ENCODE results near the gene AMPH.
A peak's percentile ranks its signal among the peaks of the same experiment; 100 is the strongest.
"Not testable (repeated sequence)": the region's sequence is repeated elsewhere in the genome, so short reads cannot be mapped to it uniquely, and the experiment has no call there.

The AMPH gene

DNA sequence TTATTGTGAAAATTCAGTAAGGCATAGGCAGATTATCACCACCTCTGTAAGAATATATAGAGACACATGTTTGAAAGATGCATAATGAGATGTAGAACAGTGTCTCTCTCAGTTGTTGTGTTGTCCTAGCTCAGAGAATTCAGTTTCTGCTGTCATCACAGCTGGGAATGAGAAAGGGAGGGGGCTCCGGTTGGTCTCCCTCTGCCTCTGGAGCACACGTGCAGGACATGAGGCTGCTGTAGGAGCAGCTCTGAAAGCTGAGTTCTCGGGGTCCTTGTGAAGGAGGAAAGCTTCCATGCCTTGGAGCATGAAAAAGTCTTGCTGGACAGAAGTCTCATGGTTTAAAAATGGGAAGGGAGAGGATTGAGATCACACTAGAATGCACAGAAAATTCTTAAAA, 280.4 kb downstream of the AMPH start:
- not testable (repeated sequence) for H3K36me3 ChIP-seq (ENCODE audit: control insufficient read depth, insufficient read depth, low read length); H3K27me3 ChIP-seq (replicated peaks; ENCODE audit: control insufficient read depth, insufficient read depth, low read length, poor library complexity, severe bottlenecking); DNase-seq; H3K4me3 ChIP-seq (ENCODE audit: insufficient read depth, low read depth, low read length, poor library complexity, severe bottlenecking); H3K4me1 ChIP-seq (ENCODE audit: control insufficient read depth, insufficient read depth, low read length, poor library complexity, severe bottlenecking); H3K9me3 ChIP-seq (ENCODE audit: control insufficient read depth, low read length)
- H3K27ac ChIP-seq (ENCODE audit: insufficient read depth, low read length, poor library complexity, severe bottlenecking): peak overlapping the region; percentile 85

- peak overlapping the region; percentile 29 for H3K4me3 ChIP-seq (ENCODE audit: insufficient read depth, low read depth, low read length, poor library complexity, severe bottlenecking)
- H3K9me3 ChIP-seq (ENCODE audit: control insufficient read depth, low read length); H3K4me1 ChIP-seq (ENCODE audit: control insufficient read depth, insufficient read depth, low read length, poor library complexity, severe bottlenecking); H3K27me3 ChIP-seq (replicated peaks; ENCODE audit: control insufficient read depth, insufficient read depth, low read length, poor library complexity, severe bottlenecking); H3K36me3 ChIP-seq (ENCODE audit: control insufficient read depth, insufficient read depth, low read length): not testable (repeated sequence)
- peak in 2 of 3 donors; percentile 57 to 63 for DNase-seq
- peak overlapping the region; percentile 85 for H3K27ac ChIP-seq (ENCODE audit: insufficient read depth, low read length, poor library complexity, severe bottlenecking)
Measured at GRCh38 chr7:38349869-38350583, 281.1 kb downstream of the AMPH start.

DNA sequence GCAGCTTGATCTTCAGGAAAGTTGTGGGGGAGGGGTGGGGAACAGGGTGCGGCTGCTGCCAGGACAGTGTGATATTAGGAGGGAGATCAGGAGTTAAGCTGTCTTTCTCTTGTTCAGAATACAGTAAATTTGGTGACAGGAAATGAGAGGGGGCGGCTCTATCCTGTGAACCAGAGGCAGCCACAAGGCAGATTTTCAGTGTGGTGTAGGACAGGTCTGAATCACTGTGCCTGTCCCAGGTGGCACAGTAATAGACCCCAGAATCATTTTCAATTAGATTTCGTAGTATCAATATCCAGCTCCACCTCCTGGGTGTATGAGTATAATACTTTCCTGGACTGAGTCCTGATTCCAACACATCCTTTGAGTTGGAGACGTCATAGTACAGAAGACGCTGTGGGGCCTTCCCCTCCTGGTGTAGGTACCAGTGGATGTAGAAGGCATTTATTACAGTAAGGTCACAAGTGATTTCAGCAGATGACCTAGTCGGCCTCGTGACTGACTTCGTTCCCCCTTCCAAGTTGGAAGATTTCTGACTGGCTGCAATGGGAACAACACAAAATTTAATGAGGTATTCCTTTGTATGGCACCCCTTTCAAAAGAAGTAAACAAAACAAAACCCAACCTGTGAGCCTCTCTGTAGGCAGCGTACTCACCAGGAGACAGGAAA, 281.9 kb downstream of the AMPH start:
- H3K27ac ChIP-seq (ENCODE audit: insufficient read depth, low read length, poor library complexity, severe bottlenecking): peak overlapping the region; percentile 85
- not testable (repeated sequence) for H3K4me1 ChIP-seq (ENCODE audit: control insufficient read depth, insufficient read depth, low read length, poor library complexity, severe bottlenecking); H3K36me3 ChIP-seq (ENCODE audit: control insufficient read depth, insufficient read depth, low read length); DNase-seq; H3K27me3 ChIP-seq (replicated peaks; ENCODE audit: control insufficient read depth, insufficient read depth, low read length, poor library complexity, severe bottlenecking); H3K9me3 ChIP-seq (ENCODE audit: control insufficient read depth, low read length)
- H3K4me3 ChIP-seq (ENCODE audit: insufficient read depth, low read depth, low read length, poor library complexity, severe bottlenecking): peak overlapping the region; percentile 29

- not testable (repeated sequence) for H3K9me3 ChIP-seq (ENCODE audit: control insufficient read depth, low read length); H3K27me3 ChIP-seq (replicated peaks; ENCODE audit: control insufficient read depth, insufficient read depth, low read length, poor library complexity, severe bottlenecking); H3K4me3 ChIP-seq (ENCODE audit: insufficient read depth, low read depth, low read length, poor library complexity, severe bottlenecking); H3K4me1 ChIP-seq (ENCODE audit: control insufficient read depth, insufficient read depth, low read length, poor library complexity, severe bottlenecking); H3K36me3 ChIP-seq (ENCODE audit: control insufficient read depth, insufficient read depth, low read length)
- DNase-seq: peak in 2 of 3 donors; percentile 46 to 58
- H3K27ac ChIP-seq (ENCODE audit: insufficient read depth, low read length, poor library complexity, severe bottlenecking): peak overlapping the region; percentile 51
Measured at GRCh38 chr7:38345299-38346172, 285.6 kb downstream of the AMPH start.

- H3K4me1 ChIP-seq (ENCODE audit: control insufficient read depth, insufficient read depth, low read length, poor library complexity, severe bottlenecking); DNase-seq; H3K9me3 ChIP-seq (ENCODE audit: control insufficient read depth, low read length); H3K4me3 ChIP-seq (ENCODE audit: insufficient read depth, low read depth, low read length, poor library complexity, severe bottlenecking); H3K36me3 ChIP-seq (ENCODE audit: control insufficient read depth, insufficient read depth, low read length); H3K27me3 ChIP-seq (replicated peaks; ENCODE audit: control insufficient read depth, insufficient read depth, low read length, poor library complexity, severe bottlenecking): not testable (repeated sequence)
- H3K27ac ChIP-seq (ENCODE audit: insufficient read depth, low read length, poor library complexity, severe bottlenecking): peak overlapping the region; percentile 51
Measured at GRCh38 chr7:38344741-38345140, 286.4 kb downstream of the AMPH start.

DNA sequence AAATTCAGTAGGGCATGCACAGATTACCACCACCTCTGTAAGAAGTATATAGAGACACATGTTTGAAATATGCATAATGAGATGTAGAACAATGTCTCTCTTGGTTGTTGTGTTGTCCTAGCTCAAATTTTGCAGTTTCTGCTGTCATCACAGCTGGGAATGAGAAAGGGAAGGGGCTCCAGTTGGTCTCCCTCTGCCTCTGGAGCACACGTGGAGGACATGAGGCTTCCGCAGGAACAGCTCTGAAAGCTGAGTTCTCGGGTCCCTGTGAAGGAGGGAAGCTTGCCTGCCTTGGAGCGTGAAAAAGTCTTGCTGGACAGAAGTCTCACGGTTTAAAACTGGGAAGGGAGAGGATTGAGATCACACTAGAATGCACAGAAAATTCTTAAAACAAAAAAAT, 289.0 kb downstream of the AMPH start:
- not testable (repeated sequence) for H3K36me3 ChIP-seq (ENCODE audit: control insufficient read depth, insufficient read depth, low read length); H3K4me1 ChIP-seq (ENCODE audit: control insufficient read depth, insufficient read depth, low read length, poor library complexity, severe bottlenecking); H3K27ac ChIP-seq (ENCODE audit: insufficient read depth, low read length, poor library complexity, severe bottlenecking); H3K9me3 ChIP-seq (ENCODE audit: control insufficient read depth, low read length); H3K4me3 ChIP-seq (ENCODE audit: insufficient read depth, low read depth, low read length, poor library complexity, severe bottlenecking); H3K27me3 ChIP-seq (replicated peaks; ENCODE audit: control insufficient read depth, insufficient read depth, low read length, poor library complexity, severe bottlenecking); DNase-seq

- not testable (repeated sequence) for H3K4me3 ChIP-seq (ENCODE audit: insufficient read depth, low read depth, low read length, poor library complexity, severe bottlenecking); H3K9me3 ChIP-seq (ENCODE audit: control insufficient read depth, low read length); H3K27me3 ChIP-seq (replicated peaks; ENCODE audit: control insufficient read depth, insufficient read depth, low read length, poor library complexity, severe bottlenecking); DNase-seq; H3K36me3 ChIP-seq (ENCODE audit: control insufficient read depth, insufficient read depth, low read length); H3K4me1 ChIP-seq (ENCODE audit: control insufficient read depth, insufficient read depth, low read length, poor library complexity, severe bottlenecking)
- H3K27ac ChIP-seq (ENCODE audit: insufficient read depth, low read length, poor library complexity, severe bottlenecking): peak overlapping the region; percentile 4
Measured at GRCh38 chr7:38341172-38341705, 289.9 kb downstream of the AMPH start.

DNA sequence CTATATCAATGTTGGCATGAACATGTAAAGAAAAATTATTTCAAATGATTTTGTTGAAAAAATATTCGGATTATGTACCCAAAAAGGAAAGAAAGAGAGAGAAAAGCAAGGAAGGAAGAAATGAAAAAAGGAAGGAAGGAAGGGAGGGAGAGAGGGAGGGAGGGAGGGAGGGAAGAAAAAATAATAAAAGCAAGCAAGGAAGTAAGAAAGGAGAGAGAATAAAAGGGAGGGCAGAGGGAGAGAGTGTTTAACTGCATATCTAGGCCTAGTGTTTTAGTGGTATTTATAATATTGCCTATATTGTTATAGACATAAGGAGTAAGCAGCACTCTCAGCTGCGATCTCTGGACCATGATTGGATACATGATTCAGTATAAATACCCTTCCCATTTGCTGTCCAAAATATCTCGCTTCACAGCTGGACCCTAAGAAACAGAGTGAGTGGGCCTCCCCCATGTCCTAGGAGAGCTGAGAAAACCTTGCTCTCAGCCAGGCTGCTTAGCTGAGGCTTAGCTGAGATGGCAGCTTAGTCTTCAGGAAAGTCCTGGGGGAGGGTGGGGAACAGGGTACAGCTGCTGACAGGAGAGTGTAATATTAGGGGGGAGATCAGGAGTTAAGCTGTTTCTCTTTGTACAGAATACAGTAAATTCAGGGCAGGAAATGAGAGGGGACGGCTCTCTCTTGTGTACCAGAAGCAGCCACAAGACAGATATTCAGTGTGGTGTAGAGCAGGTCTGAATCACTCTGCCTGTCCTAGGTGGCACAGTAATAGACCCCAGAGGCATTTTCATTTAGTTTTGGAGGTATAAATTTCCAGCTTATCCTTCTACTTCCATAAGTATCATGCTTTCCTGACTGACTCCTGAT, 291.0 kb downstream of the AMPH start:
- no peak for DNase-seq
- no peaks in the 10 kb centered on the region for H3K27me3 ChIP-seq (replicated peaks; ENCODE audit: control insufficient read depth, insufficient read depth, low read length, poor library complexity, severe bottlenecking)
- H3K27ac ChIP-seq (ENCODE audit: insufficient read depth, low read length, poor library complexity, severe bottlenecking): peak overlapping the region; percentile 4

GRCh38 chr7:38336148-38336515, 295.0 kb downstream of the AMPH start:
- not testable (repeated sequence) for DNase-seq; H3K36me3 ChIP-seq (ENCODE audit: control insufficient read depth, insufficient read depth, low read length); H3K4me1 ChIP-seq (ENCODE audit: control insufficient read depth, insufficient read depth, low read length, poor library complexity, severe bottlenecking); H3K27me3 ChIP-seq (replicated peaks; ENCODE audit: control insufficient read depth, insufficient read depth, low read length, poor library complexity, severe bottlenecking); H3K4me3 ChIP-seq (ENCODE audit: insufficient read depth, low read depth, low read length, poor library complexity, severe bottlenecking); H3K9me3 ChIP-seq (ENCODE audit: control insufficient read depth, low read length)
- H3K27ac ChIP-seq (ENCODE audit: insufficient read depth, low read length, poor library complexity, severe bottlenecking): peak overlapping the region; percentile 18

More for the DNA sequence above, 291.0 kb downstream of the AMPH start:
- Histone ChIP-seq H3K4me3 (ENCODE audit: insufficient read depth, low read depth, low read length, poor library complexity, severe bottlenecking) (no peak overlapping the region), H3K9me3 (ENCODE audit: control insufficient read depth, low read length) (no peaks in the 10 kb centered on the region), H3K4me1 (ENCODE audit: control insufficient read depth, insufficient read depth, low read length, poor library complexity, severe bottlenecking) (peaks cover 5% of the 10 kb centered on the region), H3K36me3 (ENCODE audit: control insufficient read depth, insufficient read depth, low read length) (no peaks in the 10 kb centered on the region)

Measured in effector memory CD4-positive, alpha-beta T cell (primary cell).